GM06990 (cell line): ENCODE data around the gene BPIFB2.

ENCODE experiments used
- DNase-seq: peaks from one replicate; pipeline ENCODE4 v3.0.0-alpha.2; 2011; ENCODE audit not compliant: insufficient read length; ENCODE audit errors: extremely low read depth
- H3K27me3 ChIP-seq: replicated peaks from 2 replicates; pipeline ENCODE4 v1.6.0; 2011; ENCODE audit warnings: low read length; ENCODE audit not compliant: control insufficient read depth, insufficient read depth
- H3K36me3 ChIP-seq: 2 replicates; pipeline ENCODE4 v1.5.1; 2011; ENCODE audit warnings: low read length; ENCODE audit not compliant: control insufficient read depth, insufficient read depth
- H3K4me3 ChIP-seq: replicated peaks from 2 replicates; pipeline ENCODE4 v1.5.1; 2011; ENCODE audit warnings: low read depth, mild to moderate bottlenecking, control low read depth, low read length
- TF ChIP-seq, protein P1 (sequence below): IDR thresholded peaks from 2 replicates; pipeline ENCODE4 v1.5.1; 2011; ENCODE audit warnings: low read length, control low read depth, mild to moderate bottlenecking, inconsistent platforms; ENCODE audit not compliant: insufficient read depth, poor library complexity, severe bottlenecking

The BPIFB2 gene

DNA sequence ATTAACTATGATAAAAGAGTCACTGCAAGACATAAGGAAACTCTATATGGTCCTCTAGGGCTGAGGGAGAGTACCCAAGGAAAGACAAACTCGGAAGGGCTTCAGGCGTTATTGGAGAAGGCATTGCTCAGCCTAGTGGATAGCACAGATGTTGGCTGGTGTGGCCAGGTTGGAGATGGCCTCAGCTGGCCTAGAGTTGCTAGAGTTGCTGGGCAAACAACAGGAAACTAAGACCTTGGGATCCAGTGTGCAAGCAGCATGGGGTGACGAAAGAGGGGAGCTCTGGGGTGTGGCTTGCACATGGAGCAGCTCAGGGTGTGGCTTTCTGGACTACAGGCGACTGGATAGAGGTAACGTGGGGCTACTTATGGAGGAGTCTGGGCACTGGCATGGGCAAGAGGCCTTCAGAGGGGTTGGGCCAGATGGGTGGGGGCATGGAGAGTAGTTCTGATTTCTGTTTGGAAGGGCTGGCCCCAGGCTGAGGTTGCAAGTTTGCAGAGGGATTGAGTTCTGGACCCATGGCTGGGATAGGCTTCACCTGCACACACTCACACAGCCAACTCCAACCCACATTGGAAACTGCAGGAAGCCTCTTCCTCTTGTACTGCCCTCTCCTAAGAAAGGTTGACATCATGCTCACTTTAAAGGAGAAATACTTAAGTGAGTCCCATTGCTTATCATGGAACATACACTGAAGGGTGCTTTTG lies 18.7 kb downstream of the BPIFB2 start:
- H3K36me3 ChIP-seq, result no peaks in the 10 kb centered on the region
- DNase-seq, result no peak
- H3K4me3 ChIP-seq, result no peak overlapping the region
- no peaks in the 10 kb centered on the region for H3K27me3 ChIP-seq
- TF ChIP-seq, protein P1, sequence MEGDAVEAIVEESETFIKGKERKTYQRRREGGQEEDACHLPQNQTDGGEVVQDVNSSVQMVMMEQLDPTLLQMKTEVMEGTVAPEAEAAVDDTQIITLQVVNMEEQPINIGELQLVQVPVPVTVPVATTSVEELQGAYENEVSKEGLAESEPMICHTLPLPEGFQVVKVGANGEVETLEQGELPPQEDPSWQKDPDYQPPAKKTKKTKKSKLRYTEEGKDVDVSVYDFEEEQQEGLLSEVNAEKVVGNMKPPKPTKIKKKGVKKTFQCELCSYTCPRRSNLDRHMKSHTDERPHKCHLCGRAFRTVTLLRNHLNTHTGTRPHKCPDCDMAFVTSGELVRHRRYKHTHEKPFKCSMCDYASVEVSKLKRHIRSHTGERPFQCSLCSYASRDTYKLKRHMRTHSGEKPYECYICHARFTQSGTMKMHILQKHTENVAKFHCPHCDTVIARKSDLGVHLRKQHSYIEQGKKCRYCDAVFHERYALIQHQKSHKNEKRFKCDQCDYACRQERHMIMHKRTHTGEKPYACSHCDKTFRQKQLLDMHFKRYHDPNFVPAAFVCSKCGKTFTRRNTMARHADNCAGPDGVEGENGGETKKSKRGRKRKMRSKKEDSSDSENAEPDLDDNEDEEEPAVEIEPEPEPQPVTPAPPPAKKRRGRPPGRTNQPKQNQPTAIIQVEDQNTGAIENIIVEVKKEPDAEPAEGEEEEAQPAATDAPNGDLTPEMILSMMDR, result no peak

GRCh38 chr20:33026779-33027759 lies 19.6 kb downstream of the BPIFB2 start:
- no peak overlapping the region for H3K4me3 ChIP-seq
- no peak for DNase-seq
- TF ChIP-seq, protein P1, result no peak
- no peaks in the 10 kb centered on the region for H3K27me3 ChIP-seq
- H3K36me3 ChIP-seq, result no peaks in the 10 kb centered on the region

- no peak for DNase-seq
- TF ChIP-seq, protein P1, result no peak
- H3K36me3 ChIP-seq, result no peaks in the 10 kb centered on the region
- no peaks in the 10 kb centered on the region for H3K27me3 ChIP-seq
- H3K4me3 ChIP-seq, result no peak overlapping the region
These were observed 20.6 kb downstream of the BPIFB2 start for GRCh38 chr20:33027769-33028751.

GRCh38 chr20:33028875-33029274 lies 21.4 kb downstream of the BPIFB2 start:
- H3K4me3 ChIP-seq, result no peak overlapping the region
- no peaks in the 10 kb centered on the region for H3K36me3 ChIP-seq
- no peaks in the 10 kb centered on the region for H3K27me3 ChIP-seq
- no peak for DNase-seq
- TF ChIP-seq, protein P1, result no peak

DNA sequence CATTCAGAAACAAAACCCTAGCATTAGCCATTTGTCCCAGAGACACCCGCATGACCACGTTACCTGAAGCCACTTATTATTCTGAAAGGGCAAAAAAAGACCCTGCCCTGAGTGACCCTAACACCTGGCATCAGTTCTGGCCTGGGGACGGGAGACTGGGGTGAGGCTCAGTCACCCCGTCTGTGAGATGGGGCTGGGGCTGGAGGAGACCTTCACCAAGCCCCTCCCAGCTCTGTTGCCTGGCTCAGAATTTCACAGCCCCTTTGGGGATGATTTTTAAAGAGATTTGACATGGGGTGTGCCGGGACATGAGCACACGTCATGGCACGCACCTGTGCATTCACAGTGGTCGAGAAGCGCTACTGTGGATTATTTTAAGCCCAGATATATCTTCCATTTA lies 22.6 kb downstream of the BPIFB2 start:
- Histone ChIP-seq H3K27me3 (no peaks in the 10 kb centered on the region), H3K4me3 (no peak overlapping the region), H3K36me3 (no peaks in the 10 kb centered on the region)
- no peak for DNase-seq
- TF ChIP-seq, protein P1, result no peak
